NCI-H1436 (cell line): ENCODE data around the gene ARSA.
"Not testable (repeated sequence)": the region's sequence is repeated elsewhere in the genome, so short reads cannot be mapped to it uniquely, and the experiment has no call there.

Experiments used
- DNase-seq: peaks from one replicate; lab custom pipeline; 2025; lab: John Stamatoyannopoulos, UW

Gene ARSA

GRCh38 chr22:50654664-50655063, 26.7 kb upstream of the ARSA start:
- not testable (repeated sequence) for DNase-seq

- no peak for DNase-seq
These were observed 25.3 kb upstream of the ARSA start for GRCh38 chr22:50653256-50653655.

- not testable (repeated sequence) for DNase-seq
These were observed 15.8 kb upstream of the ARSA start for GRCh38 chr22:50643821-50644101.

- DNase-seq, result not testable (repeated sequence)
These were observed 15.3 kb upstream of the ARSA start for GRCh38 chr22:50643021-50643820.

- DNase-seq, result no peak
These were observed 14.0 kb upstream of the ARSA start for GRCh38 chr22:50641696-50642607.

- DNase-seq, result no peak
These were observed 13.1 kb upstream of the ARSA start for GRCh38 chr22:50640857-50641647.

GRCh38 chr22:50640296-50640695, 12.3 kb upstream of the ARSA start:
- DNase-seq, result not testable (repeated sequence)

GRCh38 chr22:50635591-50635990, 7.6 kb upstream of the ARSA start:
- no peak for DNase-seq

GRCh38 chr22:50633771-50634170, 5.8 kb upstream of the ARSA start:
- no peak for DNase-seq

- DNase-seq, result no peak
These were observed 5.1 kb upstream of the ARSA start for GRCh38 chr22:50633086-50633485.

GRCh38 chr22:50630376-50630775, 2.4 kb upstream of the ARSA start:
- no peak for DNase-seq

GRCh38 chr22:50628543-50629134, 687 bp upstream of the ARSA start:
- DNase-seq, result no peak

- DNase-seq, result no peak
These were observed 906 bp downstream of the ARSA start for GRCh38 chr22:50626850-50627641.

GRCh38 chr22:50626314-50626849, 1.6 kb downstream of the ARSA start:
- no peak for DNase-seq

- no peak for DNase-seq
These were observed 2.2 kb downstream of the ARSA start for GRCh38 chr22:50625568-50626313.

GRCh38 chr22:50625131-50625567, 2.8 kb downstream of the ARSA start:
- no peak for DNase-seq

GRCh38 chr22:50624347-50625130, 3.4 kb downstream of the ARSA start:
- no peak for DNase-seq

- DNase-seq, result peak; percentile 86
These were observed 5.1 kb downstream of the ARSA start for GRCh38 chr22:50622723-50623327.
